GM23338 (cell line): Measurements from ENCODE around the gene ZNFX1. TPM values are rescaled to one million over a fixed set of nuclear protein-coding genes. Genes with fewer than 3 reads are reported as not detected.

Experiments used
- REST ChIP-seq: IDR thresholded peaks from one replicate; pipeline ENCODE4 v1.6.1; 2018; ENCODE audit warnings: antibody characterized with exemption; ENCODE audit not compliant: unreplicated experiment
- polyA plus RNA-seq: library from polyadenylated mRNA; unstranded; fragments of >200 nt; fragmentation: Nextera tagmentation; extraction: Ambion mirVana; gene quantifications from 2 replicates; pipeline ENCODE4 v1.2.1, GENCODE V29; 2016
- total RNA-seq: library from RNA; depleted of rRNA; stranded (reverse); fragments of >200 nt; shearing (Covaris generic); gene quantifications from 2 replicates; pipeline ENCODE4 v1.2.3, GENCODE V29; 2014
- TF ChIP-seq, protein P1 (sequence below): fragments of 250-450 bp; sonication (Bioruptor Pico); IDR thresholded peaks from 2 replicates; pipeline ENCODE4 v1.5.0; 2020; ENCODE audit warnings: mild to moderate bottlenecking, moderate library complexity

Gene ZNFX1
- total and polyA plus RNA-seq, 2 experiments from 2014 or later: 6.1 to 12.1 TPM

DNA sequence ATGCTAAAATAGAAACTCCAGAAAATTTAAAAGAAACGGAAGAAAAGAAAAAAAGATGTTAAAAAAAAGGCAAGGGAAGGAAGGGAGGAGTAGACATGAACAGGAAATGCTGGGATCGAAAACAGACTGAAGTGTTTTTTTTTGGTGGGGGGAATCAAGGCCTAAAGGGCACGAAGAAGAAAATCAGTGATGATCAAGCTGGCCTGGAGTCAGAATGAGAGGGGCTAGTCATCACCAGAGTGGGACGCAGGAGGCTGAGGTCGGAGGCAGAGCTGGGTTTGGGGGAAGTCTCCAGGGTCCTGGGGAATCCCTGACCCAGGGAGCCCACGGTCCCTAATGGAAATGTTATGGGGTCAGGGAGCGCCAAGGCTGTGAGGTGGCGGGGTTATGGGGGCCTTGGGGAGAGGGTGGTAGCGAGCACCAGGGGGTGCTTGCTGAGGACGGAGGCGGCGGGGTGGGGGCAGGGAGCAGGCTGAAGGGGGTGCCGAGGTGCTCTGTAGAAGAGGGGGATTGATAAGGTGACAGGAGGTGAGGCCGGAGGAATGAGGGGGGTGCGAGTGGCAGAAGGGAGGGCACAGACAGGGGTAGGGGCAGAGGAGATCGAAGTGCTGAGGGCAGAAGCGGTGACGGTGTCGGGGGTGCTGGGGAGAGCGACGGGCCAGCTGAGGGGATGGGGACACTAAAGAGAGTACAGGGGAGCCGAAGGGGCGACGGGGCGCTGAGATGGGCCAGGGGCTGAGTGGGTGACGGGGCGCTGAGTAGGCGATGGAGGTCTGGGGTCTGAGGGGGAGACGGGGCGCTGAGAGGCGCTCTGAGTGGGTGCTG is 684 bp downstream of the ZNFX1 start (continued):
- TF ChIP-seq, protein P1, sequence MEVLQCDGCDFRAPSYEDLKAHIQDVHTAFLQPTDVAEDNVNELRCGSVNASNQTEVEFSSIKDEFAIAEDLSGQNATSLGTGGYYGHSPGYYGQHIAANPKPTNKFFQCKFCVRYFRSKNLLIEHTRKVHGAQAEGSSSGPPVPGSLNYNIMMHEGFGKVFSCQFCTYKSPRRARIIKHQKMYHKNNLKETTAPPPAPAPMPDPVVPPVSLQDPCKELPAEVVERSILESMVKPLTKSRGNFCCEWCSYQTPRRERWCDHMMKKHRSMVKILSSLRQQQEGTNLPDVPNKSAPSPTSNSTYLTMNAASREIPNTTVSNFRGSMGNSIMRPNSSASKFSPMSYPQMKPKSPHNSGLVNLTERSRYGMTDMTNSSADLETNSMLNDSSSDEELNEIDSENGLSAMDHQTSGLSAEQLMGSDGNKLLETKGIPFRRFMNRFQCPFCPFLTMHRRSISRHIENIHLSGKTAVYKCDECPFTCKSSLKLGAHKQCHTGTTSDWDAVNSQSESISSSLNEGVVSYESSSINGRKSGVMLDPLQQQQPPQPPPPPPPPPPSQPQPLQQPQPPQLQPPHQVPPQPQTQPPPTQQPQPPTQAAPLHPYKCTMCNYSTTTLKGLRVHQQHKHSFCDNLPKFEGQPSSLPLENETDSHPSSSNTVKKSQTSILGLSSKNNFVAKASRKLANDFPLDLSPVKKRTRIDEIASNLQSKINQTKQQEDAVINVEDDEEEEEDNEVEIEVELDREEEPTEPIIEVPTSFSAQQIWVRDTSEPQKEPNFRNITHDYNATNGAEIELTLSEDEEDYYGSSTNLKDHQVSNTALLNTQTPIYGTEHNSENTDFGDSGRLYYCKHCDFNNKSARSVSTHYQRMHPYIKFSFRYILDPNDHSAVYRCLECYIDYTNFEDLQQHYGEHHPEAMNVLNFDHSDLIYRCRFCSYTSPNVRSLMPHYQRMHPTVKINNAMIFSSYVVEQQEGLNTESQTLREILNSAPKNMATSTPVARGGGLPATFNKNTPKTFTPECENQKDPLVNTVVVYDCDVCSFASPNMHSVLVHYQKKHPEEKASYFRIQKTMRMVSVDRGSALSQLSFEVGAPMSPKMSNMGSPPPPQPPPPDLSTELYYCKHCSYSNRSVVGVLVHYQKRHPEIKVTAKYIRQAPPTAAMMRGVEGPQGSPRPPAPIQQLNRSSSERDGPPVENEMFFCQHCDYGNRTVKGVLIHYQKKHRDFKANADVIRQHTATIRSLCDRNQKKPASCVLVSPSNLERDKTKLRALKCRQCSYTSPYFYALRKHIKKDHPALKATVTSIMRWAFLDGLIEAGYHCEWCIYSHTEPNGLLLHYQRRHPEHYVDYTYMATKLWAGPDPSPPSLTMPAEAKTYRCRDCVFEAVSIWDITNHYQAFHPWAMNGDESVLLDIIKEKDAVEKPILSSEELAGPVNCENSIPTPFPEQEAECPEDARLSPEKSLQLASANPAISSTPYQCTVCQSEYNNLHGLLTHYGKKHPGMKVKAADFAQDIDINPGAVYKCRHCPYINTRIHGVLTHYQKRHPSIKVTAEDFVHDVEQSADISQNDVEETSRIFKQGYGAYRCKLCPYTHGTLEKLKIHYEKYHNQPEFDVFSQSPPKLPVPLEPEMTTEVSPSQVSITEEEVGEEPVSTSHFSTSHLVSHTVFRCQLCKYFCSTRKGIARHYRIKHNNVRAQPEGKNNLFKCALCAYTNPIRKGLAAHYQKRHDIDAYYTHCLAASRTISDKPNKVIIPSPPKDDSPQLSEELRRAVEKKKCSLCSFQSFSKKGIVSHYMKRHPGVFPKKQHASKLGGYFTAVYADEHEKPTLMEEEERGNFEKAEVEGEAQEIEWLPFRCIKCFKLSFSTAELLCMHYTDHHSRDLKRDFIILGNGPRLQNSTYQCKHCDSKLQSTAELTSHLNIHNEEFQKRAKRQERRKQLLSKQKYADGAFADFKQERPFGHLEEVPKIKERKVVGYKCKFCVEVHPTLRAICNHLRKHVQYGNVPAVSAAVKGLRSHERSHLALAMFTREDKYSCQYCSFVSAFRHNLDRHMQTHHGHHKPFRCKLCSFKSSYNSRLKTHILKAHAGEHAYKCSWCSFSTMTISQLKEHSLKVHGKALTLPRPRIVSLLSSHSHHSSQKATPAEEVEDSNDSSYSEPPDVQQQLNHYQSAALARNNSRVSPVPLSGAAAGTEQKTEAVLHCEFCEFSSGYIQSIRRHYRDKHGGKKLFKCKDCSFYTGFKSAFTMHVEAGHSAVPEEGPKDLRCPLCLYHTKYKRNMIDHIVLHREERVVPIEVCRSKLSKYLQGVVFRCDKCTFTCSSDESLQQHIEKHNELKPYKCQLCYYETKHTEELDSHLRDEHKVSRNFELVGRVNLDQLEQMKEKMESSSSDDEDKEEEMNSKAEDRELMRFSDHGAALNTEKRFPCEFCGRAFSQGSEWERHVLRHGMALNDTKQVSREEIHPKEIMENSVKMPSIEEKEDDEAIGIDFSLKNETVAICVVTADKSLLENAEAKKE: no peak
- no peak for TF ChIP-seq REST
